Adrenal gland (tissue), 12 donors: ENCODE results near the gene TPRN. TPM values are rescaled to one million over a fixed set of nuclear protein-coding genes. Genes with fewer than 3 reads are reported as not detected.
A peak's percentile ranks its signal among the peaks of the same experiment; 100 is the strongest.

Source experiments
- DNase-seq, 7 donors: peaks; one replicate each; pipeline ENCODE4 v3.0.0-alpha.2; 2019 to 2020
- H3K27ac ChIP-seq, 5 donors: fragments of 200-600 bp; sonication (generic) in 4 of 5; 1 replicate in 3 of 5; 2 replicates in 2 of 5; pipeline versions ENCODE4 v1.5.1 to v1.8.0; 2016 to 2020; ENCODE audit warnings: mild to moderate bottlenecking in 1 of 5
- H3K27me3 ChIP-seq: fragments of 200-600 bp; 2 replicates; pipeline ENCODE4 v1.8.0; 2021
- H3K36me3 ChIP-seq, 2 donors: fragments of 200-600 bp; replicated peaks in 1 of 2; 1 replicate in 1 of 2; 2 replicates in 1 of 2; pipeline versions ENCODE4 v1.5.1 to v1.8.0; 2018 to 2022
- H3K4me1 ChIP-seq, 2 donors: fragments of 200-600 bp; replicated peaks in 1 of 2; 1 replicate in 1 of 2; 2 replicates in 1 of 2; pipeline versions ENCODE4 v1.5.1 to v1.8.0; 2018 to 2021
- H3K4me3 ChIP-seq, 4 donors: fragments of 200-600 bp; sonication (generic) in 3 of 4; one replicate each; pipeline ENCODE4 v1.5.1; 2016 to 2018
- H3K9me3 ChIP-seq, 3 donors: fragments of 200-600 bp; sonication (generic) in 1 of 3; replicated peaks in 1 of 3; 1 replicate in 2 of 3; 2 replicates in 1 of 3; pipeline versions ENCODE4 v1.5.1 to v1.8.0; 2016 to 2021
- CTCF ChIP-seq, 6 experiments: fragments of 450-650 bp in 4 of 6; fragments of 200-600 bp in 2 of 6; sonication (generic) in 1 of 6; IDR thresholded peaks; 1 replicate in 5 of 6; 2 replicates in 1 of 6; pipeline versions ENCODE4 v1.5.1 to v1.8.0; 2016 to 2021; ENCODE audit warnings: antibody characterized with exemption in 6 of 6, mild to moderate bottlenecking in 2 of 6, moderate library complexity in 1 of 6
- POLR2A ChIP-seq, 2 donors: fragments of 450-650 bp; IDR thresholded peaks; one replicate each; pipeline ENCODE4 v1.6.1; 2017; ENCODE audit warnings: antibody characterized with exemption in 2 of 2, mild to moderate bottlenecking in 2 of 2, moderate library complexity in 1 of 2
- WGBS, 4 donors: extraction: QIAGEN DNeasy Blood & Tissue Kit in 2 of 4; methylation state at CpG; one replicate each; pipeline versions ENCODE4 v1.1.5 to v1.1.7; 2013 to 2017; 5-methylcytosine and 5-hydroxymethylcytosine counted together
- intact Hi-C, 2 donors: fragments of 100-400 bp; cut with DNase I; formaldehyde crosslinking; loops; one replicate each; pipeline versions ENCODE4 v1.14.1 to v1.15.0; 2022 to 2023
- polyA plus RNA-seq, 3 donors: library from polyadenylated mRNA; stranded (reverse); fragments of 200-250 nt in 2 of 3; fragments of 350-450 nt in 1 of 3; fragmentation: Illumina TruSeq in 1 of 3; extraction: RNeasy Lipid Tissue Mini Kit (QIAGEN cat#74804) in 1 of 3; gene quantifications; one replicate each; pipeline ENCODE4 v1.2.3, GENCODE V29; 2013 to 2014
- total RNA-seq, 9 donors: library from RNA; depleted of rRNA in 4 of 9; stranded (reverse); fragments of >200 nt in 4 of 9; fragments of 120-200 nt in 1 of 9; fragmentation: NEBNext Ultra II Directional in 1 of 9; extraction: Animal tissue kit (Norgen Biotek cat#: 25700) in 1 of 9; gene quantifications; one replicate each; pipeline versions ENCODE4 v1.1.0 to v1.2.4, GENCODE V29; 2013 to 2023
- donor health status: healthy with polysubstance abuse.
- donor health status: Bipolar disorder and iron deficiency.
- donor health status: DM: yes; HTN: yes; CAD: no.
- donor health status: DM: no; HTN: no; CAD: no.
- donor health status: DM: no; HTN: no; CAD: no.
- donor health status: DM: yes; HTN: yes; CAD: no.

Gene TPRN
- total and polyA plus RNA-seq, 12 donors, result 1.4 to 23.5 (median 8.5) TPM

- Histone ChIP-seq H3K9me3 (no peaks in the 10 kb centered on the region), H3K4me3 (peak overlapping the region in 3 of 4 donors; percentile 62 to 82 (median 70)), H3K4me1 (peaks cover 20 to 32% of the 10 kb centered on the region in 2 donors), H3K27me3 (no peaks in the 10 kb centered on the region), H3K27ac (peak overlapping the region; percentile 74 to 98 (median 91)), H3K36me3 (peaks cover 0 to 40% of the 10 kb centered on the region in 2 donors)
- WGBS, 4 donors, result 20 to 44% (median 26%) methylated on average over 8 to 23 of the region's 23 CpGs
- no peak for DNase-seq
- intact Hi-C loops, result no loop called here
- TF ChIP-seq POLR2A (IDR thresholded peaks at IDR 0.05), result no peak
- no peak for TF ChIP-seq CTCF (IDR thresholded peaks at IDR 0.05)
These were observed 10.9 kb downstream of the TPRN start for GRCh38 chr9:137189297-137190295.

- peaks cover 0 to 43% of the 10 kb centered on the region in 2 donors for H3K36me3 ChIP-seq
- DNase-seq, result peak; percentile 91 to 96 (median 93)
- no peaks in the 10 kb centered on the region for H3K27me3 ChIP-seq
- H3K9me3 ChIP-seq, result no peaks in the 10 kb centered on the region
- intact Hi-C loops, result no loop called here
- peak; percentile 79 to 89 for TF ChIP-seq POLR2A (IDR thresholded peaks at IDR 0.05)
- TF ChIP-seq CTCF (IDR thresholded peaks at IDR 0.05), result peak in 3 of 6 experiments; percentile 6 to 32 (median 24)
- H3K4me1 ChIP-seq, result peaks cover 20 to 32% of the 10 kb centered on the region in 2 donors
- H3K4me3 ChIP-seq, result peak within 1 kb of the TSS; percentile 62 to 82 (median 76)
- H3K27ac ChIP-seq, result peak within 1 kb of the TSS; percentile 74 to 98 (median 91)
- WGBS, 4 donors, result 0 to 1% (median 0%) methylated on average over 14 to 98 of the region's 98 CpGs
These were observed 11.8 kb downstream of the TPRN start, which contains the start of the genes ANAPC2 and SSNA1 for GRCh38 chr9:137188490-137189296. Gene ANAPC2, minus strand, starts transcription at chr9:137188560. Its CDS starts 28 bp downstream, at chr9:137188532. Gene SSNA1, plus strand, starts transcription at chr9:137188676. Its CDS starts 51 bp downstream, at chr9:137188727.

- H3K4me3 ChIP-seq, result peak overlapping the region; percentile 62 to 82 (median 76)
- H3K9me3 ChIP-seq, result no peaks in the 10 kb centered on the region
- peaks cover 0 to 49% of the 10 kb centered on the region in 2 donors for H3K36me3 ChIP-seq
- intact Hi-C loops, result no loop called here
- TF ChIP-seq CTCF (IDR thresholded peaks at IDR 0.05), result no peak
- no peak for TF ChIP-seq POLR2A (IDR thresholded peaks at IDR 0.05)
- WGBS, 4 donors, result 0 to 1% (median 0%) methylated on average over 13 to 31 of the region's 31 CpGs
- H3K27me3 ChIP-seq, result no peaks in the 10 kb centered on the region
- H3K27ac ChIP-seq, result peak overlapping the region; percentile 74 to 98 (median 91)
- no peak for DNase-seq
- peaks cover 20 to 32% of the 10 kb centered on the region in 2 donors for H3K4me1 ChIP-seq
These were observed 12.5 kb downstream of the TPRN start for GRCh38 chr9:137188086-137188489.
